CD4-positive, CD25-positive, alpha-beta regulatory T cell (primary cell): ENCODE measurements around the gene SBSN. TPM values are rescaled to one million over a fixed set of nuclear protein-coding genes. Genes with fewer than 3 reads are reported as not detected.

ENCODE experiments used
- ATAC-seq, 2 donors: fragments of 150-1000 bp; cut with Tn5 transposase; one replicate each; pipeline ENCODE4 v1.10.0; 2021; ENCODE audit warnings: low read depth in 2 of 2, moderate number of reproducible peaks in 2 of 2, moderate library complexity in 1 of 2
- DNase-seq, 3 donors: peaks; one replicate each; pipeline versions ENCODE4 v3.0.0 to v3.0.0-alpha.2; 2012 to 2022; ENCODE audit warnings: mixed read lengths in 1 of 3
- H3K27ac ChIP-seq: one replicate; pipeline ENCODE4 v1.7.0; 2013; ENCODE audit warnings: mild to moderate bottlenecking, low read length; ENCODE audit not compliant: insufficient read depth, poor library complexity, severe bottlenecking
- H3K27me3 ChIP-seq: one replicate; pipeline ENCODE4 v1.7.0; 2013; ENCODE audit warnings: low read length; ENCODE audit not compliant: control insufficient read depth, insufficient read depth
- H3K36me3 ChIP-seq: one replicate; pipeline ENCODE4 v1.7.0; 2013; ENCODE audit warnings: mild to moderate bottlenecking, low read length, moderate library complexity; ENCODE audit not compliant: control insufficient read depth, insufficient read depth
- H3K4me1 ChIP-seq: 2 replicates; pipeline ENCODE4 v1.7.0; 2013; ENCODE audit warnings: mild to moderate bottlenecking, low read length; ENCODE audit not compliant: insufficient read depth, control insufficient read depth, poor library complexity, severe bottlenecking
- H3K4me3 ChIP-seq: one replicate; pipeline ENCODE4 v1.7.0; 2013; ENCODE audit warnings: low read depth, mild to moderate bottlenecking, low read length, moderate library complexity
- H3K9me3 ChIP-seq, 2 experiments: 1 replicate in 1 of 2; 2 replicates in 1 of 2; pipeline ENCODE4 v1.7.0; 2013; ENCODE audit warnings: low read length in 2 of 2, mild to moderate bottlenecking in 1 of 2, moderate library complexity in 1 of 2; ENCODE audit not compliant: control insufficient read depth in 2 of 2
- H3K27ac Mint-ChIP-seq, 3 donors: one replicate each; pipeline ENCODE4 v1.8.0; 2020 to 2022; ENCODE audit warnings: mild to moderate bottlenecking in 3 of 3, mixed read lengths in 3 of 3, moderate library complexity in 2 of 3
- H3K27me3 Mint-ChIP-seq: one replicate; pipeline ENCODE4 v1.8.0; 2022; ENCODE audit warnings: mild to moderate bottlenecking, mixed read lengths
- H3K36me3 Mint-ChIP-seq: one replicate; pipeline ENCODE4 v1.8.0; 2020; ENCODE audit warnings: mixed read lengths
- H3K4me1 Mint-ChIP-seq, 4 donors: one replicate each; pipeline ENCODE4 v1.8.0; 2020 to 2022; ENCODE audit warnings: mixed read lengths in 4 of 4, mild to moderate bottlenecking in 1 of 4
- H3K4me3 Mint-ChIP-seq, 4 donors: one replicate each; pipeline ENCODE4 v1.8.0; 2020 to 2022; ENCODE audit warnings: mild to moderate bottlenecking in 4 of 4, mixed read lengths in 4 of 4, moderate library complexity in 3 of 4
- H3K9me3 Mint-ChIP-seq, 7 donors: one replicate each; pipeline ENCODE4 v1.8.0; 2020 to 2022; ENCODE audit warnings: mixed read lengths in 7 of 7, mild to moderate bottlenecking in 3 of 7, moderate library complexity in 2 of 7
- polyA plus RNA-seq, 4 donors: library from polyadenylated mRNA; unstranded; fragments of 300-500 nt; fragmentation: Illumina TruSeq; gene quantifications; one replicate each; pipeline ENCODE4 v1.2.3, GENCODE V29; 2021
- total RNA-seq: library from RNA; stranded (reverse); gene quantifications from one replicate; pipeline ENCODE4 v1.2.3, GENCODE V29; 2022

Gene SBSN
- total and polyA plus RNA-seq, 5 donors from 2014 or later, result not detected

DNA sequence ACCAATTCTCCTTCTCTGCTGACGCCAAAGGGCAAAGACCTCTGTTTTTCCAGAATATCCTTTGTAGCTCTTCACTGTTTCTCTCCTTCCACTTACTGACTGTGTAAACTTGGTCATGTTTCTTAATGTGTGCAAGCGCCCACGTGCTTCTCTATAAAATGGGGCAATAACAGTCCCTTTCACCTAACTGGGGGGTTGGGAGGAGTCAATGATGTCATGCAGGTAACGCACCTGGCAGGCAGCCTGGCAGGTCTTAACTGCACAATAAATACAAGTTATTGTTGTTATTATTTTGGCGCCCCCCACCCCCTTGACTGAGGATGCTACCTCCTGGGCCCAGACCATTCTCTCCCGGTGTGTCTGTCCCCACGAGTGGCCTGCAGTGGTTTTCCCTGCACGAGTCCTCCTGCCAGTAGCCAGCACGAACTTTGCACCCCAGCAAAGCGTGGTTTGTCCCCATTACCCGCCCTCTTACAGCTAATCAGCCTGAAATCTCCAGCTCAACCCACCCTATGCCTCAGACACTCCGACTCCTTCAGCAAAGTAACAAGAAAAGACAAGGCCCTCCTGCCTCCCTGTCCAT is 5.3 kb downstream of the SBSN start:
- Mint-ChIP-seq H3K27me3 (peaks cover 23% of the 10 kb centered on the region), H3K27ac (no peak overlapping the region), H3K9me3 (no peaks in the 10 kb centered on the region), H3K4me1 (peaks cover 0 to 2% (median 0%) of the 10 kb centered on the region in 4 donors), H3K4me3 (no peak overlapping the region), H3K36me3 (no peaks in the 10 kb centered on the region)
- Histone ChIP-seq H3K27ac (no peak overlapping the region), H3K36me3 (no peaks in the 10 kb centered on the region), H3K4me1 (no peaks in the 10 kb centered on the region), H3K4me3 (no peak overlapping the region), H3K9me3 (no peaks in the 10 kb centered on the region), H3K27me3 (no peaks in the 10 kb centered on the region)
- ATAC-seq, result no peak
- no peak for DNase-seq

DNA sequence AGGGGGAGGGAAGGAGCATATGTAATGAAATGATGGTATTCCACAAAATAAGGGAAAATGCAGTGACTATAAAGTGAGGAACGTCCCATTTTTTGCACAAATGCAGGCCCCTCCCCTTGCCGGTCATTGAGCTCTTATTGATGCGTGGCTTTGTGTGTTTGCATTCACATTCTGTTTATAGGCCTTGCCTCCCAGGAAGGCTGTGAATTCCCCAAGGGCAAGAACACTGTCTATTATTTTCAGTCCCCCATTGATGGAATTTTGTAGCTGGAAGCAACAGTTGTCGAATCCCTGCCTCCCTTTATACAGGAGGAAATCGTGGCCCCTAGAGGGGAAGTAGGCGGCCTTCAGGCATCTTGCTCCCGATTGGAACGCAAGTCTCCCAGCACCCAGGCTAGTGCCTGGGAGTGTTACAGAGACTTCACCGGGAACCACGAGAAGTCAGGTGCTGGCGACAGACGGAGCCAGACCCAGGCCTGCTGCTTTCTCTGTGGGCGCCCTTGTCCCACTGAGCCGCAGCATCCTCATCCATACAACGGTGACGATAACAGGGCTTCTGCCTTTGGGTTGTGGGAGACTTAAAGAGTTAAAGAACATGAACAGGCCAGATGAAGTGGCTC is 6.9 kb downstream of the SBSN start:
- Mint-ChIP-seq H3K4me1 (peaks cover 0 to 2% (median 0%) of the 10 kb centered on the region in 4 donors), H3K27me3 (peaks cover 16% of the 10 kb centered on the region), H3K36me3 (no peaks in the 10 kb centered on the region), H3K9me3 (no peaks in the 10 kb centered on the region), H3K27ac (no peak overlapping the region), H3K4me3 (no peak overlapping the region)
- Histone ChIP-seq H3K9me3 (no peaks in the 10 kb centered on the region), H3K4me1 (no peaks in the 10 kb centered on the region), H3K27me3 (no peaks in the 10 kb centered on the region), H3K36me3 (no peaks in the 10 kb centered on the region), H3K4me3 (no peak overlapping the region), H3K27ac (no peak overlapping the region)
- ATAC-seq (no peak), DNase-seq (no peak)

- Histone ChIP-seq H3K27ac (no peak overlapping the region), H3K4me1 (no peaks in the 10 kb centered on the region), H3K27me3 (no peaks in the 10 kb centered on the region), H3K4me3 (no peak overlapping the region), H3K36me3 (no peaks in the 10 kb centered on the region), H3K9me3 (no peaks in the 10 kb centered on the region)
- H3K27me3 Mint-ChIP-seq, result peaks cover 7% of the 10 kb centered on the region
- H3K4me3 Mint-ChIP-seq, result no peak overlapping the region
- no peak overlapping the region for H3K27ac Mint-ChIP-seq
- peaks cover 0 to 2% (median 0%) of the 10 kb centered on the region in 4 donors for H3K4me1 Mint-ChIP-seq
- no peak for ATAC-seq
- no peaks in the 10 kb centered on the region for H3K9me3 Mint-ChIP-seq
- no peaks in the 10 kb centered on the region for H3K36me3 Mint-ChIP-seq
- no peak for DNase-seq
Observed at GRCh38 chr19:35519291-35519690, 8.8 kb downstream of the SBSN start.

DNA sequence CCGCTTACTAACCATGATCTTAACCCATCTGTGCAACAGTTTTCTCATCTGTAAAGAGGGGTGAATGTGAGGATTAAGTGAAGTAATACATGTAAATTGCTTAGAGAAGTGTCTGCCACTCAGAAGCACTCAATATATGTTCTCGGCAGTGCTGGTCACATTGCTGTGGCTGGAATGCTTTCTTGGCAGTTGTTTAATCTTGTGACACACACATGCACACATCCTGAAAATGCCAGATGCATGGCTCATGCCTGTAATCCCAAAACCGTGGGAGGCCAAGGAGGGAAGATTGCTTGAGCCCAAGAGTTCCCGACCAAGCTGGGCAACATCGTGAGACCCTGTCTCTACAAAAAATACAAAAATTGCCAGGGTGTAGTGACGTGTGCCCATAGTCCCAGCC is 9.8 kb downstream of the SBSN start:
- no peak for ATAC-seq
- Mint-ChIP-seq H3K36me3 (no peaks in the 10 kb centered on the region), H3K4me1 (peaks cover 0 to 2% (median 0%) of the 10 kb centered on the region in 4 donors), H3K9me3 (no peaks in the 10 kb centered on the region), H3K27me3 (peaks cover 7% of the 10 kb centered on the region), H3K27ac (no peak overlapping the region), H3K4me3 (no peak overlapping the region)
- Histone ChIP-seq H3K36me3 (no peaks in the 10 kb centered on the region), H3K4me3 (no peak overlapping the region), H3K27me3 (no peaks in the 10 kb centered on the region), H3K4me1 (no peaks in the 10 kb centered on the region), H3K9me3 (no peaks in the 10 kb centered on the region), H3K27ac (no peak overlapping the region)
- DNase-seq, result no peak

- peaks cover 14% of the 10 kb centered on the region for H3K27me3 Mint-ChIP-seq
Observed at GRCh38 chr19:35517342-35517741, 10.8 kb downstream of the SBSN start.

DNA sequence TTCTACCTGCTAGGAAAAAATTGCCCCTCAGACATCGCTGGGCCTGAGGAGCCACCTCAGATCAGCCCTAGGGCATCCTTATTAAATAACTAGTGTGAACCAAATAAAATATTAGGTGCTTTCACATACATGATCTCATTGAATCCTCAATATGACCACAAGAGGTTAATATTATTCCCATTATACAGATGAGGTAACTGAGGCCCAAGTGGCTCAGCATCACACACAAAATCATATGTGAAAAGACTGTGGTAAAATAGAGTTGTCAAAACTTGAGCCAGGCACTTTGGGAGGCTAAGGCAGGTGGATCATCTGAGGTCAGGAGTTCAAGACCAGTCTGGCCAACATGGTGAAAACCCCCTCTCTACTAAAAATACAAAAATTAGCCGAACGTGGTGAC is 11.8 kb downstream of the SBSN start:
- Histone ChIP-seq H3K4me3 (no peak overlapping the region), H3K27me3 (no peaks in the 10 kb centered on the region), H3K4me1 (no peaks in the 10 kb centered on the region), H3K9me3 (no peaks in the 10 kb centered on the region), H3K36me3 (no peaks in the 10 kb centered on the region), H3K27ac (no peak overlapping the region)
- Mint-ChIP-seq H3K9me3 (no peaks in the 10 kb centered on the region), H3K4me3 (no peak overlapping the region), H3K4me1 (peaks cover 0 to 2% (median 0%) of the 10 kb centered on the region in 4 donors), H3K36me3 (no peaks in the 10 kb centered on the region), H3K27ac (no peak overlapping the region), H3K27me3 (peaks cover 21% of the 10 kb centered on the region)
- ATAC-seq (no peak), DNase-seq (no peak)

More at GRCh38 chr19:35517342-35517741, 10.8 kb downstream of the SBSN start:
- Mint-ChIP-seq H3K4me1 (peaks cover 0 to 2% (median 0%) of the 10 kb centered on the region in 4 donors), H3K27ac (peak overlapping the region in 1 of 3 donors; percentile 32), H3K36me3 (no peaks in the 10 kb centered on the region), H3K4me3 (no peak overlapping the region), H3K9me3 (no peaks in the 10 kb centered on the region)
- ATAC-seq, result no peak
- Histone ChIP-seq H3K9me3 (no peaks in the 10 kb centered on the region), H3K4me1 (no peaks in the 10 kb centered on the region), H3K36me3 (no peaks in the 10 kb centered on the region), H3K27me3 (no peaks in the 10 kb centered on the region), H3K4me3 (no peak overlapping the region), H3K27ac (no peak overlapping the region)
- no peak for DNase-seq

GRCh38 chr19:35514282-35514809 is 13.8 kb downstream of the SBSN start:
- Mint-ChIP-seq H3K36me3 (no peaks in the 10 kb centered on the region), H3K4me3 (no peak overlapping the region), H3K27ac (no peak overlapping the region), H3K4me1 (peaks cover 0 to 12% (median 2%) of the 10 kb centered on the region in 4 donors), H3K9me3 (peaks cover 0 to 4% (median 0%) of the 10 kb centered on the region in 7 donors), H3K27me3 (peaks cover 30% of the 10 kb centered on the region)
- Histone ChIP-seq H3K27ac (no peak overlapping the region), H3K9me3 (no peaks in the 10 kb centered on the region), H3K27me3 (peaks cover 6% of the 10 kb centered on the region), H3K4me1 (peaks cover 15% of the 10 kb centered on the region), H3K4me3 (no peak overlapping the region), H3K36me3 (no peaks in the 10 kb centered on the region)
- ATAC-seq, result no peak
- no peak for DNase-seq
